SK-N-SH treated with all-trans-retinoic acid at 6 μM for 48 hours (cell line): Measurements from ENCODE around the gene KIF6.

Experiments
- ATAC-seq: fragments of 200-7000 bp; cut with Tn5 transposase; 3 replicates; pipeline ENCODE4 v1.9.1; 2020; ENCODE audit warnings: mild to moderate bottlenecking, moderate library complexity
- ARNTL ChIP-seq: fragments of 450-650 bp; formaldehyde crosslinking; IDR thresholded peaks from 2 replicates; pipeline ENCODE4 v1.5.0; 2020; ENCODE audit warnings: low read depth, mild to moderate bottlenecking, moderate library complexity, borderline replicate concordance
- BACH2 ChIP-seq: fragments of 250-450 bp; sonication (Bioruptor Pico); IDR thresholded peaks from 2 replicates; pipeline ENCODE4 v1.9.0; 2021; ENCODE audit warnings: mild to moderate bottlenecking, borderline replicate concordance
- CREB5 ChIP-seq: fragments of 250-450 bp; sonication (Bioruptor Pico); IDR thresholded peaks from 2 replicates; pipeline ENCODE4 v1.5.1; 2020; ENCODE audit warnings: low read depth, mild to moderate bottlenecking, moderate library complexity
- CSDC2 ChIP-seq: fragments of 250-450 bp; sonication (Bioruptor Pico); IDR thresholded peaks from 2 replicates; pipeline ENCODE4 v1.5.0; 2020; ENCODE audit warnings: mild to moderate bottlenecking, moderate library complexity
- CSRNP3 ChIP-seq: fragments of 250-450 bp; sonication (Bioruptor Pico); IDR thresholded peaks from 2 replicates; pipeline ENCODE4 v1.5.1; 2021; ENCODE audit warnings: mild to moderate bottlenecking, moderate library complexity
- ESRRG ChIP-seq: fragments of 250-450 bp; sonication (Bioruptor Pico); IDR thresholded peaks from 2 replicates; pipeline ENCODE4 v1.6.1; 2021; ENCODE audit warnings: mild to moderate bottlenecking
- GLIS3 ChIP-seq: fragments of 250-450 bp; sonication (Bioruptor Pico); IDR thresholded peaks from 2 replicates; pipeline ENCODE4 v1.5.0; 2020; ENCODE audit warnings: mild to moderate bottlenecking, moderate library complexity
- ISL1 ChIP-seq: fragments of 250-450 bp; sonication (Bioruptor Pico); IDR thresholded peaks from 2 replicates; pipeline ENCODE4 v2.1.2; 2022; ENCODE audit warnings: mild to moderate bottlenecking, moderate library complexity
- PATZ1 ChIP-seq: fragments of 250-450 bp; sonication (Bioruptor Pico); IDR thresholded peaks from 2 replicates; pipeline ENCODE4 v1.8.0; 2020; ENCODE audit warnings: mild to moderate bottlenecking, moderate library complexity, borderline replicate concordance
- POU6F1 ChIP-seq: fragments of 250-450 bp; sonication (Bioruptor Pico); IDR thresholded peaks from 2 replicates; pipeline ENCODE4 v1.8.0; 2021; ENCODE audit warnings: low read depth, mild to moderate bottlenecking, moderate library complexity, borderline replicate concordance
- PPARA ChIP-seq: fragments of 250-450 bp; sonication (Bioruptor Pico); IDR thresholded peaks from 2 replicates; pipeline ENCODE4 v1.5.0; 2020; ENCODE audit warnings: mild to moderate bottlenecking, borderline replicate concordance
- RARB ChIP-seq: fragments of 250-450 bp; sonication (Bioruptor Pico); IDR thresholded peaks from 2 replicates; pipeline ENCODE4 v1.8.0; 2021; ENCODE audit warnings: mild to moderate bottlenecking, moderate library complexity
- SNAI2 ChIP-seq: fragments of 250-450 bp; sonication (Bioruptor Pico); IDR thresholded peaks from 2 replicates; pipeline ENCODE4 v1.5.0; 2020; ENCODE audit warnings: mild to moderate bottlenecking, moderate library complexity
- TCF4 ChIP-seq: fragments of 250-450 bp; sonication (Bioruptor Pico); IDR thresholded peaks from 2 replicates; pipeline ENCODE4 v1.8.0; 2021; ENCODE audit warnings: mild to moderate bottlenecking, moderate library complexity, borderline replicate concordance
- TOX ChIP-seq: fragments of 250-450 bp; sonication (Bioruptor Pico); IDR thresholded peaks from 2 replicates; pipeline ENCODE4 v1.8.0; 2021; ENCODE audit warnings: mild to moderate bottlenecking, moderate library complexity, borderline replicate concordance
- TSHZ2 ChIP-seq: fragments of 250-450 bp; sonication (Bioruptor Pico); IDR thresholded peaks from 2 replicates; pipeline ENCODE4 v1.5.0; 2020; ENCODE audit warnings: mild to moderate bottlenecking, moderate library complexity
- ZC3H10 ChIP-seq: fragments of 250-450 bp; sonication (Bioruptor Pico); IDR thresholded peaks from 2 replicates; pipeline ENCODE4 v1.5.1; 2021; ENCODE audit warnings: mild to moderate bottlenecking, moderate library complexity
- ZFP3 ChIP-seq: fragments of 250-450 bp; sonication (Bioruptor Pico); IDR thresholded peaks from 2 replicates; pipeline ENCODE4 v1.5.0; 2020; ENCODE audit warnings: mild to moderate bottlenecking, moderate library complexity
- ZFP30 ChIP-seq: fragments of 450-650 bp; formaldehyde crosslinking; IDR thresholded peaks from 2 replicates; pipeline ENCODE4 v1.5.0; 2022; ENCODE audit warnings: mild to moderate bottlenecking, moderate library complexity
- ZNF565 ChIP-seq: fragments of 450-650 bp; formaldehyde crosslinking; conservative IDR thresholded peaks from 2 replicates; pipeline ENCODE4 v1.5.0; 2020; ENCODE audit warnings: low read depth, mild to moderate bottlenecking, moderate library complexity
- ZNF70 ChIP-seq: fragments of 450-650 bp; formaldehyde crosslinking; IDR thresholded peaks from 2 replicates; pipeline ENCODE4 v1.5.0; 2020; ENCODE audit warnings: mild to moderate bottlenecking, moderate library complexity
- ZNF8 ChIP-seq: fragments of 450-650 bp; formaldehyde crosslinking; IDR thresholded peaks from 2 replicates; pipeline ENCODE4 v1.5.0; 2020; ENCODE audit warnings: mild to moderate bottlenecking, moderate library complexity

Gene KIF6

GRCh38 chr6:39493174-39493573, 232.0 kb downstream of the KIF6 start:
- ATAC-seq, result no peak
- TF ChIP-seq ZNF565 (CRISPR knock-in tag), result no peak
- peak; percentile 62 for TF ChIP-seq ISL1 (CRISPR knock-in tag)
- TF ChIP-seq, all 23 proteins: peak for 1

GRCh38 chr6:39490108-39490507, 235.1 kb downstream of the KIF6 start:
- TF ChIP-seq ZFP30, result no peak
- TF ChIP-seq ZNF70 (CRISPR knock-in tag), result no peak
- no peak for TF ChIP-seq TCF4 (CRISPR knock-in tag)
- no peak for TF ChIP-seq CSRNP3 (CRISPR knock-in tag)
- no peak for TF ChIP-seq ZFP3
- no peak for TF ChIP-seq POU6F1 (CRISPR knock-in tag)
- TF ChIP-seq RARB (CRISPR knock-in tag), result no peak
- no peak for TF ChIP-seq SNAI2 (CRISPR knock-in tag)
- no peak for TF ChIP-seq ESRRG (CRISPR knock-in tag)
- TF ChIP-seq GLIS3, result no peak
- no peak for TF ChIP-seq TOX
- no peak for TF ChIP-seq ARNTL (CRISPR knock-in tag)
- no peak for TF ChIP-seq TSHZ2 (CRISPR knock-in tag)
- TF ChIP-seq PATZ1 (CRISPR knock-in tag), result no peak
- TF ChIP-seq CREB5, result no peak
- no peak for TF ChIP-seq PPARA
- no peak for TF ChIP-seq ISL1 (CRISPR knock-in tag)
- no peak for TF ChIP-seq ZNF565 (CRISPR knock-in tag)
- no peak for ATAC-seq

GRCh38 chr6:39488255-39488879, 236.8 kb downstream of the KIF6 start:
- no peak for ATAC-seq
- no peak for TF ChIP-seq PATZ1 (CRISPR knock-in tag)
- no peak for TF ChIP-seq BACH2 (CRISPR knock-in tag)
- TF ChIP-seq CSRNP3 (CRISPR knock-in tag), result no peak
- no peak for TF ChIP-seq ZC3H10 (CRISPR knock-in tag)
- TF ChIP-seq ISL1 (CRISPR knock-in tag), result no peak
- no peak for TF ChIP-seq POU6F1 (CRISPR knock-in tag)
- no peak for TF ChIP-seq PPARA
- no peak for TF ChIP-seq SNAI2 (CRISPR knock-in tag)
- TF ChIP-seq CSDC2 (CRISPR knock-in tag), result no peak
- no peak for TF ChIP-seq GLIS3
- no peak for TF ChIP-seq ZFP30
- no peak for TF ChIP-seq ZNF8 (CRISPR knock-in tag)
- no peak for TF ChIP-seq CREB5
